Measurements from ENCODE around the gene LIG1. TPM values are rescaled to one million over a fixed set of nuclear protein-coding genes. Genes with fewer than 3 reads are reported as not detected.
A peak's percentile ranks its signal among the peaks of the same experiment; 100 is the strongest.

The LIG1 gene
- total RNA-seq, 2 donors from 2014 or later = 5.8 to 7.4 TPM

DNA sequence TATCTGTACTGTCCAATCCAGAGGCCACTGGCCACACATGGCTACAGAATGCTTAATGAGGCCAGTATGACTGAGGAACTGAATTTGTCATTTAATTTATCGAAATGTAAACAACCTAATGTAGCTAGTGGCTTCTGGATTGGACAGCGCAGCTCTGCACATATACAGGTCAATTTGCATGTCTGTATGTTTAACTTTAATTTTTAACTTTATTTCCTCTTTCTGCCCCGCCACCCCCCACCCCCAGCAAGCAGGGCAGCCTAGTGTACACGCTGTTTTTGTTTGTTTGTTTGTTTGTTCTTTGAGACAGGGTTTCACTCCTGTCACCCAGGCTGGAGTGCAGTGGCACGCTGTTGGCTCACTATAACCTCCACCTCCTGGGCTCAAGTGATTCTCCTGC, 15.9 kb upstream of the LIG1 start:
- intact Hi-C loops (cut with DNase I) = no loop called here
- DNase-seq (no peak), ATAC-seq (no peak)

DNA sequence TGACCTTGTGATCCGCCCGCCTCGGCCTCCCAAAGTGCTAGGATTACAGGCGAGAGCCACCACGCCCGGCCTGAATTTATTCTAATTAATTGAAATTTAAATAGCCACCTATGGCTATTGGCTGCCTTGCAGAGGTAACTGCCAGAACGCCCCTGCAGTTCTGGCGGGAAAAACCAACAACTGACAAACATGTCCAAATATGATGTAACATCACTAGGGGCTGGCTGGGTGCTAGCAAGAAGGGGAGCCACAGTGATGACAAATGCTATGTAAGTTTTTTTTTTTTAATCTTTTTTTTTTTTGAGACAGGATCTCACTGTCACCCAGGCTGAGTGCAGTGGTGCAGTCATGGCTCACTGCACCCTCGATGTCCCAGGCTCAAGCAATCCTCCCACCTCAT, 13.2 kb upstream of the LIG1 start:
- ATAC-seq = no peak
- no peak for DNase-seq
- intact Hi-C loops (cut with DNase I) = no loop called here

DNA sequence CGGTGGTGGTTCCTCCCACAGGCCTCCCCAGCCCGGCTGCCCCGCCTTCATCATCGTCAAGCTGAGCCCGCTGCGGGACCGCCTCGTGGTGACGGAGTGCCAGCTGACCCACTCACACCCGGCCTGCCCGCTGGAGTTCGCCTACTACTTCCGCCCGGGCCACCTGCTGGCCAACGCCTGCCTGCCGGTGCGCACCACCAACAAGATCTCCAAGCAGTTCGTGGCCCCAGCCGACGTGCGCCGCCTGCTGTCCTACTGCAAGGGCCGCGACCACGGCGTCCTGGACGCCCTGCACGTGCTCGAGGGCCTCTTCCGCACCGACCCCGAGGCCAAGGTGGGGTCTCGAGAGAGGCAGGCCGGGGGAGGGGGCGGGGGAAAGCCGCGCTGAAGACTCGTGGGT, 12.3 kb upstream of the LIG1 start:
- ATAC-seq = no peak
- no peak for DNase-seq
- intact Hi-C loops (cut with DNase I) = no loop called here

DNA sequence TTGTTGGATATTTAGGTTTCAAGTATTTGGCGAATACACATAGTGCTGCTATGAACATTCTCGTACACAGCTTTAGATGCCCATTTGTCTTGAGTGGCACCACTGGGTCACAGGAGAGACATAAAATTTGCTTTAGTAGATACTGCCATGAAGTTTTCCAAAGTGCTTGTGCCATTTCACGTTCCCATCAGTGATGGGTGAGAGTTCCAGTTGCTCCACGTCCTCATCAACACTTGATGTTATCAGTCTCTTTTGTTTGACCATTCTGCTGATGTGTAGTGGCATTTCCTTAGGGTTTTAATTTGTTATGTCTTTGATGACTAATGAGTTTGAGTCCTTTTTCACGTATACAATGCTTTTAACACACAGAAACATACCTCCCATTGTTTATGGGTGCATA, 11.4 kb upstream of the LIG1 start:
- DNase-seq (no peak), ATAC-seq (no peak)
- intact Hi-C loops (cut with DNase I) = no loop called here

DNA sequence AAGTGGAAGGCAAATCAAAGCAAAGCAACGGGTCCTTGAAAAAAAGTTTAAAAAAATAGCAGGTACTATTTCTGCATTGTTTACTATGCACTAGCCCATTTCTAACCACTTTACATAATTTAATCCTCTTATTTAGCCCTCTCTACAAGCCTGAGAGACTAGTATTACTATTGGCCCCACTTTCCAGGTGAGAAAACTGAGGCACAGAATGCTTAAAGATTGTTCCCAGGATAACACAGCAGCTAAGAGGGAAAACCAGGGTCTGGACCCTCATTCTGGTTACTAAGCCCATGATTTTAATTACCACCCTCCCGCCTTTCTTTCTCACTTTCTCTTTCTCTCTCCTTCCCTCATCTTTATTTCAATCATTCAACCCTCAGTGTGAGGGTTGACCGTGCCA, 6.1 kb upstream of the LIG1 start:
- intact Hi-C loops (cut with DNase I) = no loop called here

DNA sequence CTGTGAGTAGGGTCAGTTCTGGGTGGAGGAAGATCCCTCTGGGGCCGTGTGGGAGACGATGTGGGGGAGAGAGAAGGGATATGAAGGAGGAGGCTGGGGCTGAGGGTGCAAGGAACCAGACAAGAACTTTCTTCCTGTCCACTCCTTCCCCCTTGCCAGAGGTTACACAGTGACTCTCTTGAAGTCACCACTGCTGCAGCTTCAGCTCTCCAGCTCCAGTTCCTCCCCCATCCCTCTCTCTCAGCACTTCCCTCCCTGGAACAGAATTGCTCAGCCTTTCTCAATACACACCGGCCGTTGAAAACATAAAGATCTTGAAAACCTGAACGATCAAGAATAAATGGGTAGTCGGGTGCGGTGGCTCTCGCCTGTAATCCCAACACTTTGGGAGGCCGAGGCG, 5.4 kb upstream of the LIG1 start:
- intact Hi-C loops (cut with DNase I) = no loop called here
- DNase-seq (no peak), ATAC-seq (no peak)

More for the DNA sequence above, 6.1 kb upstream of the LIG1 start:
- no peak for ATAC-seq
- DNase-seq = no peak

DNA sequence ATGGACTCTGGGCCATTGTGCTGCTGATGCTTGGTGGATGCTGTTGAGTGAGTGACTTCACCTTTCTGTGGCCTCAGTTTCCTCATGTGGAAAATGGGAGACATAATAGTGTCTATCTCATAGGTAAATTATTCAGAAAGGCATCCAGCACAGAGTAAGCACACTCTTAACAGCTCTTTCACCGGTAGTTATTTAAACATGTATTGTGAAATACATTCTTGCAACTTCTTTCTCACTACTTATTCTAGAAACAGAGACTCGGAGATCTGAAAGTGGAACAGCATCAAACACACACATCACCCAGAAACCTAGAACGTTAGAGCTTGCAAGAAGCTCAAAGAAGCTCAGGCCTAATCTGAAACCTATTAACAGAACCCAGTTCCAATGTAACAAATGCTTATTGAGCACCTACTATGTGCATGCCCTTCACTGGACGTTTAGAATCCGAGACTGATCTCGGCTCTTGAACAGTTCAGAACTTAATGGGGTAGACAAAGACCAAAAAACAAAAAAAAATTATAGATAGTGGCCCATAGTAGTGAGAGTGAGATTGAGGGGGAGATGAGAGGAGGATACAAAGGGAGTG, 4.4 kb upstream of the LIG1 start:
- intact Hi-C loops (cut with DNase I) = no loop called here
- no peak for ATAC-seq
- no peak for DNase-seq

DNA sequence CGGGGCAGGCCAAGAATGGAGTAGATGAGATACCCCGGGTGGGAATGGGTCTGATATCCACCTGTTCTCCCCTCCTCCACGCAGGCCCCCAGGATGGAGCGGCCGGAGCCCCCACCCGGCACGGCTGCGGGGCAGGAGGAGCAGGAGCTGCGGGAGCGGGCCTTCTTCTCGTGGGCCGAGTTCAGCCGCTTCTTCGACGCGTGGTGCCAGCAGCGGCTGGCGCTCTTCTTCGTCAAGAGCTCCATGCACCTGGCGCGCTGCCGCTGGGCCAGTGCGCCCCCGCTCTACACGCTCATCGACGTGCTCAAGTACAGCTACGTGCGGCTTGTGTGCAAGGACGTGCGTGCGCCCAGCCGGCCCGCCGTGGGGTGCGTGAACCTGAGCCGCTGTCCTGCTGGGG, 1.6 kb upstream of the LIG1 start:
- intact Hi-C loops (cut with DNase I) = no loop called here
- no peak for ATAC-seq
- no peak for DNase-seq

DNA sequence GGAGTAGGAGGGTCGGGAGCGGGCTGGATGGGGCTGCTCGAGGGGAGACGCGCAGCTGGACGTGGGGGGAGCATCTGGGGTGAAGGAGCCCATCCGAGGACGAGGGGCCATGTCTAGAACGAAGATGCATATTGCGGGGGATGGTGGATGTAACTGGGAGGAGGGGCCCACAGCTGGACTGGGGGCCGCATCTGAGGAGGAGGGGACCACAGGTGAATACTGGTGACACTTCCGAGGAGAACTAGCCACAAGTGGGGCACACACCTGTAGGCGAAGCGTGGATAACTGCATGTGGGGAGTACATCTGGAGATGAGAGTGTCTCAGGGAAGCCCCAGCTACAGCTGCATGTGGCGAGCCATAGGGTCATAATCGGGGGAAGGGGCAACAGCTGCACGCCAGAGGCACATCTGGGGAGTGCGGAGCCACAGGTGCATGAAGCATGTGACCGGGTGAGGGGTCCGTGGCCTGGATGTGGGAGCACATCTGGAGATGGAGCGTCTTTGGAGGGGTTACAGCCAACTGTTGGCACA, 738 bp upstream of the LIG1 start:
- intact Hi-C loops (cut with DNase I) = no loop called here
- ATAC-seq (peak in 1 of 2 donors; percentile 0), DNase-seq (no peak)

DNA sequence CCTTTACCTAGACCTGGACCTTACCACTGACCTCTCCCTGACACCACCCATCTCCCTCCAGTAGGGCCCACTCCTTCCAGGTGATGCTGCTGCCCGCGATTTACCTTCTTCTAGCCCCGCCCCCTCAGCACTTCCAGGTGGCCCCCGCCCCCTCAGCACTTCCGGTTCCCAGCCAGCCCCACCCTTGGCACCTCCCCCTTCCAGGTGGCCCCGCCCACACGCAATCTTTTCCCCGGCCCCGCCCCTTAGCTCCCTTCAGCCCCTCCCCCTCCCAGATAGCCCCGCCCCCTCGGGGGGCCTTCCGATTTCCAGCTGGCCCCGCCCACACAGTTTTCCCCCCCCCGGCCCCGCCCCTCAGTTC, 586 bp downstream of the LIG1 start:
- ATAC-seq (peak; percentile 51 to 74), DNase-seq (peak; percentile 77)
- intact Hi-C loops (cut with DNase I) = no loop called here

DNA sequence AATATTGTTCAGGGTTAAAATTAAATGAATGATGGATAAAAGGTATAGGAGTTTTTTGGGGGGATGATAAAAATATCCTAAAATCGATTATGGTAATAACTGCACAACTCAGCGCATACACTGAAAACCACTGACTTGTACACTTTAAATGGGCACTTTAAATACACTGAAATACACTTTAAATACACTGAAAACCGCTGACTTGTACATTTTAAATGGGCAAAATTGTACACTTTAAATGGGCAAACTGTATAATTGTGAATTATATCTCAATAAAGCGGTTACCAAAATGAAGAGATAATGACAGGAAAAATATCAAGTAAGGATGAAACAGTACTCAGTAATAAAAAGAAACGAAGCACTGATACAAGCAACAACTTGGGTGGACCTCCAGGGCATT, 1.5 kb downstream of the LIG1 start:
- no peak for ATAC-seq

DNA sequence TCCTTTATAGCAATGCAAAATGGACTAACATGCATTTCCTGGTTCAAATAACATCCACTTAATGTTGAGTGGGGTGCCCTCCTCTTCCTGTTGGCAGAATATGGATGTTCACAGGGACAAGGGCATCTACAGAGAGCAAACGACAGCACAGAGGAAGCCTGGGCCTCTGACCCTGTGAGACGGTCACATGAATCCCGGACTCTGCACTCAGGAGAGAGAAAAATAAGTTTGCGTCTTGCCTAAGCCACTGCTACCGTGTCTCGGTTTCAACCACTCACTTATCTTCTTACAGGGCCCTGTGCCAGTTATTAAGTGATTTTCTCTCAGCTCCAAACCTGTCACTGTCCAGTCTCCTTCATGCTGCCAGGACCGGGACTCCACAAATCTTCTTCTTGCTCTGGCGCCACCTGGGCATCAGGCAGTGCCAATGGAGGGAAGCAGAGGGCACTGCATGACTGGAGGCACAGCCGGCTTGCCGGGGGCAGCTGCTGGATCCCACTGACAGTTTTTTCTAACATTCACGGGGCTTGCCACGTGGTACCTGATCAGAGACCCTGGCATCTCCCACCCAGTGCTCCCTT, 11.8 kb downstream of the LIG1 start:
- intact Hi-C loops (cut with DNase I) = no loop called here
- DNase-seq (no peak), ATAC-seq (peak; percentile 74 to 81)

More for the DNA sequence above, 1.5 kb downstream of the LIG1 start:
- DNase-seq = no peak
- intact Hi-C loops (cut with DNase I) = no loop called here

DNA sequence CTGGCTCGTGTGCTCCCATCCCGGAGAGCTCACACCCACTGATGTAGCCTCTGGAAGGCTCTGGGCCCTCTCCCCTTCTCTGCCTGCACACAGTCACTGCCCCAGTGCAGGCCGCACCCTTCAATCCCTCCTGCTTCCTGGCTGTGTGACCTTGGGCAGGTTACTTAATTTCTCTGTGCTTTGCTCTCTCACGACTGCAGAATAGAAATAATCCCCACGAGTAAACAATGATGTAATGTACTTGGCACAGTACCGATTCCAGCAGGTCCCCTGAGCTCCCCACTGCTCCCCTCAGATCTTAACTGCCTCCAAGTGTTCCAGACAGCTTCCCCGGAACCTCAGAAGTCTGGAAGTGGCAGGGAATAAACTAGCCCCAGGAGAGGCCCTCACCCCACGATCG, 16.1 kb downstream of the LIG1 start:
- DNase-seq (no peak), ATAC-seq (no peak)
- intact Hi-C loops (cut with DNase I) = loop anchor here in 1 of 2 donors (5.0 kb wide), 1 partner anchor 47 kb away; no protein-coding TSS in a partner anchor

DNA sequence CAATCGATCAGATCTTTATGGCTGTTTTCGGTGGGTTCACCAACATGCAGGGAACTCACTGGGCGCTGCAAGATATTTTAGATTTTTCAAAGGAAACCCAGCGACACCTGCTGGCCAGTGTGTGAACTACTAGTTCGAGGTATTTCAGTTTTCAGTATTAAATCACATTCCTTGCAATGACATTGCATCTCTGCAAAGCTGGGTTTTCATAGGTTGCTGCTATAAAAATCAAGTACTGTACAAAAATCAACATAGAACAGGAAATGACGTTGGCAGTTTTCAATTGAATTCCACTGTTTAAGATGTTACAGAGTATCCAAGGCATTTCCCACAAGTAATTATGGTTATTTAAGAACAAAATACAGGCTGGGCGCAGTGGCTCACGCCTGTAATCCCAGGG, 17.6 kb downstream of the LIG1 start:
- ATAC-seq (peak in 1 of 2 donors; percentile 49), DNase-seq (peak; percentile 47)
- intact Hi-C loops (cut with DNase I) = loop anchor here (2.0 to 5.0 kb wide), 2 partner anchors 45 to 46 kb away; no protein-coding TSS in a partner anchor

DNA sequence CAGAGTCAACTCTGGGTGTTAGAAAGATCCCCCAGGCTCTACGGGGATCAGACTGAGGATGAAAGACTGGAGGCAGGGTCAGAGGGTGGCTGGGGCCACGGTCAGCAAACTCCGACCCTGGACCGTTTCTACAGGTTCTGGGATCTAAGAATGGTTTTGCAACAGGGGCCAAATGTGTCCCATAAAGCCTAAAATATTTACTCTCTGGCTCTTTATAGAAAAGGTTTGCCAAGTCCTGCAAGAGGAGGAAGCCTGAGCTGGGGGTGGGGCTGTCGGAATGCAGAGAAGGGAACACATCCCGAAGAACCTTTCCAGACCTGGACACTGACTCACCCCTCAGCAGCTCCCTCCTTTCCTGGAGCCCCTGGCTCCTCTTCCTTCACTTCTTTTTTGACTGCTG, 20.7 kb downstream of the LIG1 start:
- no peak for ATAC-seq
- intact Hi-C loops (cut with DNase I) = no loop called here
- DNase-seq = no peak

DNA sequence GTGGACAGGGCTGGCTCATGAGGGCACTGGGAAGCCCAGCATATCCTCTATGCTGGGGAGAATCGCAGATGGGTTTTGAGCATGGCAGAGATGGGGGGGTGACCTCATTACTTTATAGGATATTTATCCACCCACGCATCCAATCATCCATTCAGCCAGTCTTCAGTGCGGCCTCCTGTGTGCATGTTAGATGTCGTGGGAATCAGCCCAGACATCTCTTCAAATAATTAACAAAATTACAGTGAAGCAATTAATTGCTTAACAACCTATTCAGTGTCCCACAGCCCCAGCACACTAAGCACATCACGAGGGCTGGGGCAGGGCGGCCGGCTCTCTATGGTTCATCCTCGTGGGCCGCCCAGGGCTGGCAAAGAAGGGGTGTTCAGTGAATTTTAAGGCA, 21.6 kb downstream of the LIG1 start:
- intact Hi-C loops (cut with DNase I) = no loop called here
- no peak for ATAC-seq
- no peak for DNase-seq

DNA sequence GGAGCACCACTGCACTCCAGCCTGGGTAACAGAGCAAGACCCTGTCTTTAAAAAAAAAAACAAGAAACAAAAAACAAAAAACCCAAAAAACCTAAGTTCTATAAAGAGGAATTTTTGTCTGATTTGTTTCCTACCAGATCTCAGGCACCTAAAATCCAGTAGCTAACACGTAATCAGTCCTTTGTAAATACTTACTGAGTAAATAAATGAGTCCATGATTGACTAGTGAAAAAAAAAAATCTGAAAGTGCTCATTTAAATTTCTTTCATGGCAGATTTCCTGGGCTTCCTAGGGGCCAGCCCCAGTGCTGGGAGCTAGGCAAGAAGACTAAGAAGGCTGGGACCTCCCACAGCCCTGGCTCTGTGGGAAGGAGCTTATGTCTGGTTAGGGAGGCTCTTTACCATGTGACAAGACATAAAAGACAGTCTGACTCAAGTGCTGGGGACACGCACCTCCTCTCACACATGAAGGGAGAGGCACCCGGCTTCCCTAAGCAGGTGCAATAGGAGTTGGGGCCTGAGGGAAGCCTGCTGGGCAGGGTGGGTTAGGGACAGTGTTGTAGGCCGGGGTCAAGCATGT, 22.5 kb downstream of the LIG1 start:
- no peak for DNase-seq
- no peak for ATAC-seq

DNA sequence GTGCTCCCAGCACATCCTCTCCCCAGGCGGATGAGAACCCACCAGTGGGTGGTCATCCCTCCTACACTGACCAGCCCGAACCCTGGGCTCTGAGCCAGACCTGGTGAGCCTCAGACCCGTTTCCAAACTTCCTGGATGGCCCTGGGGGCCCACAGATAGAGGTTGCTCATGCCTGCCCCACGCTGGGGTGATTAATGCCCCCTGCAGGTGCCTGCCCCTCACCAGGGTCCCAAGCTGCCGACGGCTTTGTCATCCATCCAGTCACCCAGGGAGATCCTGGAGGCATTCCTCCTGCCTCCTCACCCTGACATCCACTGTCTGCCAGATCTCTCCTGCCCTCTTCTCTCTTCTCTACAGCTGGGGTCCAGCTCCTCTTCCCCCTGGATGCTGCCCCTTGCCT, 31.1 kb downstream of the LIG1 start:
- no peak for DNase-seq
- ATAC-seq = no peak
- intact Hi-C loops (cut with DNase I) = no loop called here

More for the DNA sequence above, 22.5 kb downstream of the LIG1 start:
- intact Hi-C loops (cut with DNase I) = no loop called here

DNA sequence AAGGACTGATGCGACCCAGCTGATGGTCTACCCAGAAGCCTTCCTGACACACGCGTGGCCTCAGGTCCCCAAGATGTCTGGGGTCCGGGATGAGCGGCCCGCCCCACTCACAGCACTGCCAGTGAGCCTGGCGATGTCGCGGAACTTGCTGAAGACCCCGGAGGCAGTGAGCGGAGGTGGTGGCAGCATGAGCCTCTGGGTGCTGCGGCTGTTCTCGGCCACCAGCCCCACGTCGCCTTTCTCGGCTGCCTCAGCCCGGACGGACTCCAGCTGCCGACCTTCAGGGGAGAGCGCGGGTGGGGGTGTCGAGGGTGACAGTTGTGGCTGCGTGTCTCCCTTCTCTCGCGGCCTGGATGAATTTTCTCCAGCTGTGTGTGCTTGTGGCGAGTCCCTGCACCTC, 32.7 kb downstream of the LIG1 start:
- ATAC-seq (no peak), DNase-seq (no peak)
- intact Hi-C loops (cut with DNase I) = no loop called here

DNA sequence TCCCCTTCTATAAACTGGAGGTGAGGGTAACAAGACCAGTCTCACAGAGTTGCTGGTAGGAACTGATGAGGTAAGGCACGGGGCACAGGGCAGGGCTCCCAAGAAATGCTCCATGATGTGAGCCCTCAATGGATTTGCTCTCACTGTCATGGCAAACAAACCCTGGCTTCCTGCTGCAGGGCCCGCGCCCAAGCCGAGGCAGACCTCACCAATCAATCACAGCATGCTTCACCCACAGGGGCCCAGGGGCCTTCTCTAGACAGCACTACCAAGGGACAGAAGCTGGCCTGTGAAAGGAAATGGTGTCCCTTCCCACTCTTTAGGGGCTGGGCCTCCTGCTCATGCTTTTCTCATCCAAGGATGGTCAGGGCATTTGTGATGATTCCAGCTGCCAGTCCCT, 33.6 kb downstream of the LIG1 start:
- no peak for DNase-seq
- ATAC-seq = no peak
- intact Hi-C loops (cut with DNase I) = no loop called here

DNA sequence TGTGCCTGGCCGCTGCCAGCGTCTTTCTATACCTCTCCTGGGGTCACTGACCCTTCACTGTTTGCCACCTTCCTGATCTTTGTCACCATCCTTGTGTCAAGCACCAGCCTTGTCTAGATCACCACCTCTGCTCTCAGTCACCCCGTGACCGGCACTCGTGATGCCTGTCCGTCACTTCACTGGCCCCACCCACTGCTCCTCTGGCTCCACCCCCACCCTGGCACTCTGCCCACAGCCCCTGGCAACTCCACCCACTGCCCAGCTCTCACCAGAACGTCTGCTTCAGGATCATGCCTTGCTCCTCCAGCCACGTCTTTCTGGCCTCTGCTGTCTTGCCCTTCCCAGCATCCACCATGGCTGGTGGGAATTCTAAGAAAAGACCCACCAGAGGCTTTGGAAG, 34.7 kb downstream of the LIG1 start:
- ATAC-seq (no peak), DNase-seq (no peak)
- intact Hi-C loops (cut with DNase I) = no loop called here
